NCI-H2107 (cell line): Measurements from ENCODE around the gene CD46.

Source experiments
- DNase-seq: peaks from one replicate; lab custom pipeline; 2025; lab: John Stamatoyannopoulos, UW

The CD46 gene

GRCh38 chr1:207797229-207797973 lies 45.5 kb downstream of the CD46 start:
- peak; percentile 26 for DNase-seq

- DNase-seq: no peak
Measured at GRCh38 chr1:207798847-207799246, 47.0 kb downstream of the CD46 start.

DNA sequence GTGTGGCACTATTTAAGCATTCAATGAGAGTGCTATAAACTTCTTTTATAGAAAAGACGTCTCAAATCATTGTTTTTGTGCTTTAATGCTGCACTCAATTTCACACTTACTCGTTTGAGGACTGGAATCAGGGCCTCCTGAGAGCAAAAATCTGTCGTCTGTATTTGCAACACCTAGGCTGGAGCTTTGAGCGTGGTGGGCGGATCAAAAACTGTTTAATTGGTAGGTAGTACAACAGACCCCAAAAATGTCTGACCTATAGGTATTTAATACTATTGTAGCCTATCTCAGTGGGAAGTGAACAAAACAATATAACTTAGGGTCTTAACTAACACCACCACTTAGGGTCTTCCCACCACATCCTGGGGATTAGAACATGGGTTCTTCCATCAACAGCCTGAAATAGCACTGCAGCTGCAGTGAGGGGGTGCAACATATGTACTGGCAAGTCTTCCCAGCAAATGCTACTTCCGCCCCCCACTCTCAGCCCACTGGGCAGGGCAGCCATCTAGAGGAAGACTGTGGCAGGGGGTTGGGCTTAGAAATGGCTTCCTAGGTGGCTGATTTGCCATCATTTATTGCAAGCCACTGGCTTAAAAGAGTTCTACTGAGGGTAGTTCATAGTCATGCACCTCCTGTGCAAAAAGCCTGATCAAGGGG lies 48.3 kb downstream of the CD46 start:
- DNase-seq: no peak

DNA sequence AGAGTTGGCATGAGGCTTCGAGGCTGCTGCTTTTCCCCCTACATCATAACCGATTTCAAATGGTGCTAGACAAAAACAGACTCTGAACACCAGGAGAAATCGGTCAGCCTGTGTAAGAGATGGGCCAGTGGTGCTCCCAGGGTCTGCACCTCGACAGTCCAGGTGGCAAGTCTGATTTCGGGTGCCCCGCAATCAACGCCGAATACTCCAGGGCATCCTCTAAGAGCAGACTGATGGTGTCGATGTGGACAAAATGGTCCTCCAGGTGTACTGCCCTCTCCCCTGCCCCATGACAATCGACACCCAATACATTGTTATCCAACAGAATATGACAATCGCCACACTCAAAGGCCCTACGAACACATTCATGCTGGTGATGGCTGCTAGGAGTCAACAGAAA lies 50.0 kb downstream of the CD46 start:
- DNase-seq: no peak

GRCh38 chr1:207803678-207804077 lies 51.8 kb downstream of the CD46 start:
- DNase-seq: no peak

- no peak for DNase-seq
Measured at GRCh38 chr1:207804721-207805468, 53.0 kb downstream of the CD46 start.

DNA sequence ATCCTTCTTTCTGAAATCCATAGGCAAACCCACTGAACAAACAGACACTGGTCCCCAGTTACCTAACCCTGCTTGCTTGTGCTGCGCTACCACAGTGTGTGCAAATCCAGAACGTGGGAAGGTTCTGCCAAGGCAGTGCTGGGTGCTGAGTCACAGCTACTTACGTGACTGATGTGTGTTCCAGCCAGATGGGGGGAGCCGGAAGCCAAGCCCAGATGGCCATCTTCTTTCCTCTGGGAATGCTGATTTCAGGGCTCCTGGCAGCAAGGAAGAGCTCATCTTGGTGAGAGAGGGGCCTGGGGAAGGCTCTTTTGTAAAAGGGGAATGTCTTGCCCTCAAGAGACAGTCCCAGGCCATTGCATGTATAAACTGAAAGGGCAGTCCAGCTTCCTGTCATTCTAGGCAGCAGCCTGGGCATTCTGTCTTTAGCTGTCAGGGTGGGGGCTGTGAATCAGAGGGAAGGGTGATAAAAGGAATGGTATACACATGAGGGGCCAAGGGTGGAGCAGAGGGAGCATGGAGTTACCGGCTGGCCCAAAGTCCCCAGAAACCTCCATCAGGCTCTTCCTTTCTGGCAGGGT lies 54.1 kb downstream of the CD46 start:
- no peak for DNase-seq

DNA sequence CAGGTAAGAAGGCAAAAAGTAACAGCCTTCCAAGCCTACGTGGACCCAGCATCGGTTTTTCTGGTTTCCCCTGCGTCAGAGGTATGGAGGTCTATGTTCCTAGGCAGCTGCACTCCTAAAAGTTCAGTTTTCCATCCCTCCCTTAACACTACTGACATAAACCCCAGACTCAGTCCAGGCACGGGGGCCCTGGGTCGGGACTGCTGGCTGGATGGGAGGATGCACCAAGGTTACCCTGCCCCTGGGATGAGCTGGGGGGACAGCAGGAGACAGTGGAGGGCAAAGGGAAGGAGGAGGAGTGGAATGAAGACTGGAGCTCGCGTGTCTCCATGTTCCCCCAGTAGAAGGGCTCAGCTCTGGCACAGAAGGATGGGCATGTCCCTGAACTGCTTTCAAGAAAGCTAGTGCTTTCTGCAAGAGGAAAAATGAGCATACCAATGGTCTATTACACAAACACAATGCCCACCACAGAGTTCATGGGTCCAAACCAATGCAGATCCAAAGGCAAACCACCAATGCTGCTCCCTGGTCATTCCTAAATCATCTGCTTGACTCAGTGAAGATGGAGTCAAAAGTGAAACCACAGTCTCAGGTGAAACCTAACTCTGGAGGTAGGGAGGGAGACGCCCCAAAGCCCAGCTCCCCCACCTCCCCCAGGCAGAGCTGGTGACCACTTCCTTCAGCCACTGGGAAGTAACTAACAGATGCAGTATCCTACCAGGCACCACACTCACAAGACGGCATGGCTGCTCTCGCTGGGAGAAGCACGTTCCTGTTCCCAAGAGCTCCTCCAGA lies 54.9 kb downstream of the CD46 start:
- no peak for DNase-seq

GRCh38 chr1:207807326-207807689 lies 55.5 kb downstream of the CD46 start:
- no peak for DNase-seq

DNA sequence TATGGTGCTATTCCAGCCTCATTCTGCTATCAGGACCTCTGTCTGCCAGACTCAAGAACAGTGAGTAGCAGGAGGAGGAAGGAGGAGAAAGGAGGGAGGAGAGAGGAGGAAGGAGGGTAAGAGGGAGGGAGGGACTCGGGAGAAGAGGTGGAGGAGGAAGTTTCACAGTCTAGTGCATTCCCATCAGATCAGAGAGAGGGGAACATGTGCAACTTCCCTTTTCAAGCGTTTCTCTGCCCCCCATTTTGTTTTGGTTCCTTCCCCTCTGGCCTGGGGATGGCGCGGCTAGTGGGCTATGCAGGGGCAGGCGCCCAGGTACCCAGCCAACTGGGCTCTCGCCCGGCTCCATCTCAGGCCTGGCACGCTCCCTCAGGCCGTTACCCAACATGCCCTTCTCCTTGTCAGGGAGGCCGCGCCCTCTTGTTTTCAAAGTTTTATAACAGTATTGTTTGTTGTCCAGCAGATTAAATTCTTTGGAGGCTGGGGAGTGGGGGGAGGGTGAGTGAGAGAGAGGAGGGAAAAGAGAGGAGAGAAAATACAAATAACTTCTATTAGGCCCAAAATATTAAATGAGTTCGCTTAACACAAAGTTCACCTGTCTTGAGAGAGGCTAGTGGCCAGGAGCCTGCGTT lies 56.0 kb downstream of the CD46 start:
- no peak for DNase-seq

DNA sequence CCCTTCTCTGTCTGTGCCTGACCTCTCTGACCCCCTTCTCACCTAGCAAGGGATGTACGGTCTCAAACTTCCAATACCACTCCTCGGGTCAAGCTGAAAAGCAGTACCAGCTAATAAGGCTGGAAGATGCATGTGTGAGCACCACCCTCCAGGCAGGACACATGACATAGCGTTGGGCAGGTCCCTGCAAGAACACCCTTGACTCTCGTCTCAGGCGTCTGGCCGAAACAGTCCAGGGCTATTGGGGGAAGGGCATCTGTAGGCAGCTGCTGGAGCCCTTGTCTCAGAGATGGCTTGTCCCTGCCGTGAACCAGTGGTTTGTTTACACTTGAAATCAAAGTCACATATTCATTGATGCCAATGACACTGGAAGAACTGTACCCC lies 56.5 kb downstream of the CD46 start:
- no peak for DNase-seq

- no peak for DNase-seq
Measured at GRCh38 chr1:207808911-207809555, 57.2 kb downstream of the CD46 start.

DNA sequence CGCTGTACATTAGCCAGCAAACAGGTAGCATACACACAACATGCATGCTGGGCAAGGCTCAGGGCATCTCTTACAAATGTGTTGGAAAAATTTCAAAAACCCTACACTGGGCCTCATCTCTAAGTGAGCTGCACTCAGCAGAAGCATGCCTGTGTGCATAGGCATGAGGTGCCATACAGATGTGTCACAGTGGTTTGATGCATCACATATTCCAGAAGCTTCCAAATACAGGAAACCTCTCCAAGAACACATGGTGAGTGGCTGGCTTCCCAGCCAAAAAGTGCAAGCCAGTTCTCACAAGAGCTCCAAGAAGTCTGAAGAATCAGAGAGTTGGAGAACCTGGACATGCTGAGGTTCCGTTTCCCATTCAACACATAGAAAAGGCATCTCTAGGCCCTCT lies 58.3 kb downstream of the CD46 start:
- DNase-seq: no peak

GRCh38 chr1:207810606-207811295 lies 58.9 kb downstream of the CD46 start:
- no peak for DNase-seq

DNA sequence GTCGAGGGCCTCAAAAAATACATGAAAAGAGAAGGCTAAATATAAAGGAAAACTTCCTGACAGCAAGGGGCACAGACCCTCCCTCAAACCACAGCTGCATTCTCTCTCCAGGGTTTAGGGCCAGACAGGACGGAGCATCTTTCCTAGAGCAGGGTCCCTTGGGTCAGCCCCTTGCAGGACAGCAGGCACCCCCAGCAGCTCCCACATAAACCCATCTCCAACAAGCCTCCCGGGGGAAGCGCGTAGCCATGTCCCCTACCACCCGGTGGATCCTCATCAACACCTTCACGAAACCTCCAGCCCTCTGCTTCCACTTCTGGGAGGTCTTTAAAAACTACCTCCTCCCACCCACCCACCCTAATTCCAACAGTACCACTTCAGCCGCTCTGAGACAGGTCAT lies 59.5 kb downstream of the CD46 start:
- DNase-seq: no peak

GRCh38 chr1:207811920-207812720 lies 60.3 kb downstream of the CD46 start:
- DNase-seq: no peak

GRCh38 chr1:207812778-207813511 lies 61.1 kb downstream of the CD46 start:
- DNase-seq: no peak

GRCh38 chr1:207813512-207813881 lies 61.6 kb downstream of the CD46 start:
- no peak for DNase-seq

DNA sequence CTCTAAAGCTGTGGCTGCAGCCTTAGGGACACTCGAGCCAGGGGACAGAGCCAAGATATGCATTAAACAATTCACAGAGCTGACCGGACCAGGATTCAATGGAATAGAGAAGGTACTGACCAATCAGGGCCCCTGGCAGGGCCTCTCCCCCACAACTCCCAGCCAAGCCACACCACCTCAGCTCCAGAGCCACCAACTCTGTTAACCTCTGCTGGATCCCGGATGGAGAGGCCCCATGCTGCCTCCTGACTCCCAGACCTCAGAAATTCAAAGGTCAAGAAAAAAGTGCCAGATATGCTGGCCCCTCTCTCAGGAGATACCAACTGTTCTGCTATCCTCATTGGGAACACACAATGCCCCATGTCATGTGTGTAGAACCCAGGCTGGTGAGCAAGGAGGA lies 62.1 kb downstream of the CD46 start:
- DNase-seq: no peak
